Left kidney (tissue), 2 donors: ENCODE measurements around the gene HACD4. TPM values are rescaled to one million over a fixed set of nuclear protein-coding genes. Genes with fewer than 3 reads are reported as not detected.
"Not testable (repeated sequence)": the region's sequence is repeated elsewhere in the genome, so short reads cannot be mapped to it uniquely, and the experiment has no call there.

ENCODE experiments used
- DNase-seq: peaks from one replicate; pipeline ENCODE4 v3.0.0-alpha.2; 2013
- polyA plus RNA-seq: library from polyadenylated mRNA; unstranded; fragments of 120-200 nt; gene quantifications from one replicate; pipeline ENCODE4 v1.2.1, GENCODE V29; 2013; ENCODE audit not compliant: insufficient read length

The HACD4 gene
- polyA plus RNA-seq, 1 donor = 3.6 TPM

- not testable (repeated sequence) for DNase-seq
Measured at GRCh38 chr9:20973246-20973947, 58.0 kb downstream of the HACD4 start.

DNA sequence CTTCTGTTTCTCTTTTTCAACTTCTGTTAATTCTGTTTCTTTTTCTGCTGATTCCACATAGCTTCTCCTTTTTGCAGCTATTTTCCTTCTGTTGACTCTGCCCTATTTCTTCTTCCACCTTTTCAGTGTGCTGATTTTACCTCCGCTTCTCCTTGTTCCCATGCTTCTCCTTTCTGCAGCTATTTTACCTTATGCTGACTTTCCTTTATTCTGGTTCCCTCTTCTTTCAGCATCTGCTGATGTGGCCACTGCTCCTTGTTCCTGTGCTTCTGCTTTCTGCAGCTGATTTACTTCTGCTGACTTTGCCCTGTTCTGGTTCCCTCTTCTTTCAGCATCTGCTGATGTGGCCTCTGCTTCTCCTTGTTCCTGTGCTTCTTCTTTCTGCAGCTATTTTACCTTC lies 58.8 kb downstream of the HACD4 start:
- no peak for DNase-seq

GRCh38 chr9:20962536-20963225 lies 68.8 kb downstream of the HACD4 start:
- DNase-seq = no peak

GRCh38 chr9:20950707-20951106 lies 80.7 kb downstream of the HACD4 start:
- no peak for DNase-seq

Other genes starting within 250 kb of the HACD4 start
- gene IFNB1, start 46.3 kb upstream of the HACD4 start, polyA plus RNA-seq = not detected
- gene IFNW1, start 110.2 kb upstream of the HACD4 start, polyA plus RNA-seq = not detected
- gene IFNA21, start 135.0 kb upstream of the HACD4 start, polyA plus RNA-seq = not detected
- not detected for gene IFNA4, start 155.9 kb upstream of the HACD4 start, polyA plus RNA-seq
- not detected for gene IFNA7, start 170.6 kb upstream of the HACD4 start, polyA plus RNA-seq
- not detected for gene IFNA10, start 175.5 kb upstream of the HACD4 start, polyA plus RNA-seq
- not detected for gene IFNA16, start 185.7 kb upstream of the HACD4 start, polyA plus RNA-seq
- gene IFNA17, start 196.6 kb upstream of the HACD4 start, polyA plus RNA-seq = not detected
- not detected for gene IFNA14, start 208.4 kb upstream of the HACD4 start, polyA plus RNA-seq